Osteocyte (in vitro differentiated cells): ENCODE results near the gene FBXO36. TPM values are rescaled to one million over a fixed set of nuclear protein-coding genes. Genes with fewer than 3 reads are reported as not detected.

ENCODE experiments used
- DNase-seq: peaks from one replicate; pipeline ENCODE4 v3.0.0; 2021; ENCODE audit warnings: mixed read lengths; ENCODE audit not compliant: unreplicated experiment; ENCODE audit errors: extremely low spot score
- H3K27ac Mint-ChIP-seq: one replicate; pipeline ENCODE4 v1.8.0; 2021; ENCODE audit warnings: mild to moderate bottlenecking, mixed read lengths; ENCODE audit not compliant: unreplicated experiment
- H3K27me3 Mint-ChIP-seq: one replicate; pipeline ENCODE4 v1.8.0; 2021; ENCODE audit warnings: mixed read lengths; ENCODE audit not compliant: unreplicated experiment
- H3K36me3 Mint-ChIP-seq: one replicate; pipeline ENCODE4 v1.8.0; 2021; ENCODE audit warnings: mixed read lengths; ENCODE audit not compliant: unreplicated experiment
- H3K4me1 Mint-ChIP-seq: one replicate; pipeline ENCODE4 v1.8.0; 2021; ENCODE audit warnings: mixed read lengths; ENCODE audit not compliant: unreplicated experiment
- H3K4me3 Mint-ChIP-seq: one replicate; pipeline ENCODE4 v1.8.0; 2021; ENCODE audit warnings: mild to moderate bottlenecking, moderate library complexity, mixed read lengths; ENCODE audit not compliant: unreplicated experiment
- H3K9me3 Mint-ChIP-seq: one replicate; pipeline ENCODE4 v1.8.0; 2021; ENCODE audit warnings: mixed read lengths; ENCODE audit not compliant: unreplicated experiment
- CTCF ChIP-seq: fragments of 200-600 bp; sonication (generic); IDR thresholded peaks from 2 replicates; pipeline ENCODE4 v1.5.0; 2021; ENCODE audit warnings: antibody characterized with exemption, mild to moderate bottlenecking, moderate library complexity
- long read RNA-seq: library from polyadenylated mRNA; unstranded; transcript quantifications from one replicate; pipeline ENCODE4 v2.0.0, GENCODE V29; 2021
- total RNA-seq: library from RNA; stranded (reverse); gene quantifications from 2 replicates; pipeline ENCODE4 v1.2.1, GENCODE V29; 2021

FBXO36 gene
- total RNA-seq = 3.7 and 4.8 TPM in 2 replicates
- long read RNA-seq, transcript FBXO36-201 (4 exons, 2,810 nt) = major isoform, 13 of 23 reads
- long read RNA-seq, partial matches to known transcripts = 2 of 23 reads
- long read RNA-seq, other reads (novel, unspliced or antisense) = 7 of 23 reads

GRCh38 chr2:229922449-229923386 is at the start of gene FBXO36:
FBXO36 (plus strand) TSS chr2:229922503; CDS start chr2:229922514, 11 bp downstream.
- peak within 1 kb of the TSS; percentile 99 for H3K4me3 Mint-ChIP-seq
- no peaks in the 10 kb centered on the region for H3K9me3 Mint-ChIP-seq
- H3K27ac Mint-ChIP-seq = peak within 1 kb of the TSS; percentile 100
- no peaks in the 10 kb centered on the region for H3K27me3 Mint-ChIP-seq
- peaks cover 3% of the 10 kb centered on the region for H3K36me3 Mint-ChIP-seq
- DNase-seq = peak; percentile 87
- no peak for TF ChIP-seq CTCF
- peaks cover 61% of the 10 kb centered on the region for H3K4me1 Mint-ChIP-seq

DNA sequence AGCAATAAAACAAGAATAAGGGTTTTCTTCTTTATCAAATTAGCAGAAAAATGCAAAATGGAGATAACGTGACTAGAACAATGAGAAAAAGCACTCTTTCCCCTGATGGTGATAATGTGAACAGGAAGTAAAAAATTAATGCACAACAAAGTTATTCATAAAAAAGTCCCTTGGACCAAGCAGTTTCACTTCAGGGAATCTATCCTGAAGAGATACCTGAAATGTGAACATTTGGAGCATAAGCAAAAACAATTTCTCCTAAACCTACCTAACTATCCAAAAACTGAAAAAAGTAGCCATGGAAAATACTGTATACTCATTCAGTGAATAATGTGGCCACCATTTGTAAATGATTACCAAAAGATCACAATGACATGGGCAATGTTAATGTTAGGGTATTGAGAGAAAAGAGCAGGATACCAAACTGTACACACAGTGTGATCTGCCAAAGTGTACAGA is 49.2 kb upstream of the FBXO36 start:
- TF ChIP-seq CTCF = no peak
- Mint-ChIP-seq H3K4me1 (peaks cover 38% of the 10 kb centered on the region), H3K9me3 (no peaks in the 10 kb centered on the region), H3K27ac (peak overlapping the region; percentile 58), H3K27me3 (no peaks in the 10 kb centered on the region), H3K36me3 (peaks cover 38% of the 10 kb centered on the region), H3K4me3 (no peak overlapping the region)
- DNase-seq = no peak

GRCh38 chr2:229874647-229875046 is 47.7 kb upstream of the FBXO36 start:
- Mint-ChIP-seq H3K9me3 (no peaks in the 10 kb centered on the region), H3K36me3 (peaks cover 39% of the 10 kb centered on the region), H3K4me3 (no peak overlapping the region), H3K4me1 (peaks cover 36% of the 10 kb centered on the region), H3K27me3 (no peaks in the 10 kb centered on the region), H3K27ac (peak overlapping the region; percentile 3)
- no peak for TF ChIP-seq CTCF
- DNase-seq = no peak

- Mint-ChIP-seq H3K4me1 (peaks cover 28% of the 10 kb centered on the region), H3K9me3 (no peaks in the 10 kb centered on the region), H3K27ac (no peak overlapping the region), H3K4me3 (no peak overlapping the region), H3K36me3 (peaks cover 36% of the 10 kb centered on the region), H3K27me3 (no peaks in the 10 kb centered on the region)
- DNase-seq = no peak
- no peak for TF ChIP-seq CTCF
Measured at GRCh38 chr2:229875549-229875948, 46.8 kb upstream of the FBXO36 start.
